ENCODE results near the gene NFKB1. TPM values are rescaled to one million over a fixed set of nuclear protein-coding genes. Genes with fewer than 3 reads are reported as not detected.

The NFKB1 gene, protein sequence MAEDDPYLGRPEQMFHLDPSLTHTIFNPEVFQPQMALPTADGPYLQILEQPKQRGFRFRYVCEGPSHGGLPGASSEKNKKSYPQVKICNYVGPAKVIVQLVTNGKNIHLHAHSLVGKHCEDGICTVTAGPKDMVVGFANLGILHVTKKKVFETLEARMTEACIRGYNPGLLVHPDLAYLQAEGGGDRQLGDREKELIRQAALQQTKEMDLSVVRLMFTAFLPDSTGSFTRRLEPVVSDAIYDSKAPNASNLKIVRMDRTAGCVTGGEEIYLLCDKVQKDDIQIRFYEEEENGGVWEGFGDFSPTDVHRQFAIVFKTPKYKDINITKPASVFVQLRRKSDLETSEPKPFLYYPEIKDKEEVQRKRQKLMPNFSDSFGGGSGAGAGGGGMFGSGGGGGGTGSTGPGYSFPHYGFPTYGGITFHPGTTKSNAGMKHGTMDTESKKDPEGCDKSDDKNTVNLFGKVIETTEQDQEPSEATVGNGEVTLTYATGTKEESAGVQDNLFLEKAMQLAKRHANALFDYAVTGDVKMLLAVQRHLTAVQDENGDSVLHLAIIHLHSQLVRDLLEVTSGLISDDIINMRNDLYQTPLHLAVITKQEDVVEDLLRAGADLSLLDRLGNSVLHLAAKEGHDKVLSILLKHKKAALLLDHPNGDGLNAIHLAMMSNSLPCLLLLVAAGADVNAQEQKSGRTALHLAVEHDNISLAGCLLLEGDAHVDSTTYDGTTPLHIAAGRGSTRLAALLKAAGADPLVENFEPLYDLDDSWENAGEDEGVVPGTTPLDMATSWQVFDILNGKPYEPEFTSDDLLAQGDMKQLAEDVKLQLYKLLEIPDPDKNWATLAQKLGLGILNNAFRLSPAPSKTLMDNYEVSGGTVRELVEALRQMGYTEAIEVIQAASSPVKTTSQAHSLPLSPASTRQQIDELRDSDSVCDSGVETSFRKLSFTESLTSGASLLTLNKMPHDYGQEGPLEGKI
- total RNA-seq, result 30.0 TPM

DNA sequence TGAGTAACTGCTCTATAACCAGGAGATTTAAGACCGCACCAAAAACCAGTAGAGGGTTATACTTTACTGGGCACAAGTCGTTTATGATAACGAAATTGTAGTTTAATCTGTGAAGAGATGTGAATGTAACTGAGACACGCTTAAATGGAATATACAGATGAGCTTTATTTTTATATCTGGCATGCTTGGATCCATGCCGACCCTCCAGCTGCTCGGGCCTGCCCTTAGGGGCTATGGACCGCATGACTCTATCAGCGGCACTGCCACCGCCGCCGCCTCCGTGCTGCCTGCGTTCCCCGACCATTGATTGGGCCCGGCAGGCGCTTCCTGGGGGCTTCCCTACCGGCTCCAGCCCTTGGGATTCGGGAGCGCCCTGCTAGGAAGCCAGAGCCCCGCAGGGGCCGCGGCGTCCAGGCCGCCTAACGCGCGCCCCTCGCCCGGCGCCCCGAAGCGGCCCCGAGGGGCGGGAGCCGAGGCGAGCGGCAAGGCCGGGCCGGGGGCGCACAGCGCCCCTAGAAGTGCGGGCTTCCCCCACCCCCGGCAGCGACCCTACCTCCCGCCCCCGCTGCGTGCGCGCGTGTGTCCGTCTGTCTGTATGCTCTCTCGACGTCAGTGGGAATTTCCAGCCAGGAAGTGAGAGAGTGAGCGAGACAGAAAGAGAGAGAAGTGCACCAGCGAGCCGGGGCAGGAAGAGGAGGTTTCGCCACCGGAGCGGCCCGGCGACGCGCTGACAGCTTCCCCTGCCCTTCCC lies at the start of gene NFKB1:
Gene NFKB1, plus strand, starts transcription at position 664 of the 751 bp plus-strand sequence. CDS start 24,160 bp downstream, outside the sequence.

Other genes starting within 250 kb of the NFKB1 start
- gene SLC39A8, start 155.9 kb upstream of the NFKB1 start, total RNA-seq, result 25.0 TPM

All from camera-type eye (tissue), 1 donor.